ENCODE results near the gene SLC26A5.
"Not testable (repeated sequence)": the region's sequence is repeated elsewhere in the genome, so short reads cannot be mapped to it uniquely, and the experiment has no call there.

SLC26A5 gene, protein sequence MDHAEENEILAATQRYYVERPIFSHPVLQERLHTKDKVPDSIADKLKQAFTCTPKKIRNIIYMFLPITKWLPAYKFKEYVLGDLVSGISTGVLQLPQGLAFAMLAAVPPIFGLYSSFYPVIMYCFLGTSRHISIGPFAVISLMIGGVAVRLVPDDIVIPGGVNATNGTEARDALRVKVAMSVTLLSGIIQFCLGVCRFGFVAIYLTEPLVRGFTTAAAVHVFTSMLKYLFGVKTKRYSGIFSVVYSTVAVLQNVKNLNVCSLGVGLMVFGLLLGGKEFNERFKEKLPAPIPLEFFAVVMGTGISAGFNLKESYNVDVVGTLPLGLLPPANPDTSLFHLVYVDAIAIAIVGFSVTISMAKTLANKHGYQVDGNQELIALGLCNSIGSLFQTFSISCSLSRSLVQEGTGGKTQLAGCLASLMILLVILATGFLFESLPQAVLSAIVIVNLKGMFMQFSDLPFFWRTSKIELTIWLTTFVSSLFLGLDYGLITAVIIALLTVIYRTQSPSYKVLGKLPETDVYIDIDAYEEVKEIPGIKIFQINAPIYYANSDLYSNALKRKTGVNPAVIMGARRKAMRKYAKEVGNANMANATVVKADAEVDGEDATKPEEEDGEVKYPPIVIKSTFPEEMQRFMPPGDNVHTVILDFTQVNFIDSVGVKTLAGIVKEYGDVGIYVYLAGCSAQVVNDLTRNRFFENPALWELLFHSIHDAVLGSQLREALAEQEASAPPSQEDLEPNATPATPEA

DNA sequence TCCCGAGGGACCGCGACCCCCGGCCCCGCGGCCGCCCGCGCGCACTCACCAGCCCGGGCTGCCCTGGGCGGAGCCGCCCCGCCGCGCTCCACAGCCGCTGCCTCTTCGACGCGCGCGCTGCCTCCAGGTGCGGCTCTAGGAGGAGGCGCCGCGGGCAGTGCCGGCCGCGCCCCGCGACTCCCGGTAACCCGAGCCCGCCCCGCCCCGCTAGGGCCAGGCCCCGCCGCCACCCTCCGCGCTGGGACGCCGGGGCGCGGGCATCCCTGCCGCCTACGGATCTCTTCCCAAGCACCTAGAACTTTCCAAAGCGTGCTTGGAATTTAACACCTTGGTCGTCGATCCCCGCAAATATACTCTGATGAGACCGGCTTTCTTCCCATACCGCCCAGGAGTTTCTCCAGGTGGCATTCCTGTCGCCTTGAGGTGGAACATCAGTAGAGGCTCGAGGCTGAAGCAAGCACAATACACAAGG is at the start of gene SLC26A5:
Gene SLC26A5 (minus strand): TSS at position 159 of the 472 bp plus-strand sequence. CDS start 24,693 bp downstream, outside the sequence.
- DNase-seq (ENCODE audit: low read depth), result no peak

DNA sequence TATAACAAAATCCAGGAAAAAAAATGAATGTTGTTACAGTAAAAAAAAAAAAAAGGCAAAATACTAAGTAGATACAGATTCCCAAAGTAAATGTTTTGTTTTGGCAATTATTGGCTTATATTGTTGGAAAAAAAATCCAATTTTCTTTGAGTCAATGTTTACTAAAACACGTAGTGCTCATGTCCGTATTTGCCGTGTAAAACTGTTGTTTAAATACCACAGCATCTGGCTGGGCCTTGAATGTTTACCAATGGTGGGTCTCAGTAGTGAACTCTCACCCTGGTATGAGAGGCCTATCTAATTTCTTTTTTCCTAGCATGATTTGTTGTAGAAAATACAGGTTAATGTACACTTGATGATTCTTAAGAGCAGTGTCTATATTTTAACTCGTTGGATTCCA is 41.4 kb upstream of the SLC26A5 start:
- no peak for DNase-seq (ENCODE audit: low read depth)

- DNase-seq (ENCODE audit: low read depth), result not testable (repeated sequence)
Measured at GRCh38 chr7:103486873-103487272, 40.9 kb upstream of the SLC26A5 start.

DNA sequence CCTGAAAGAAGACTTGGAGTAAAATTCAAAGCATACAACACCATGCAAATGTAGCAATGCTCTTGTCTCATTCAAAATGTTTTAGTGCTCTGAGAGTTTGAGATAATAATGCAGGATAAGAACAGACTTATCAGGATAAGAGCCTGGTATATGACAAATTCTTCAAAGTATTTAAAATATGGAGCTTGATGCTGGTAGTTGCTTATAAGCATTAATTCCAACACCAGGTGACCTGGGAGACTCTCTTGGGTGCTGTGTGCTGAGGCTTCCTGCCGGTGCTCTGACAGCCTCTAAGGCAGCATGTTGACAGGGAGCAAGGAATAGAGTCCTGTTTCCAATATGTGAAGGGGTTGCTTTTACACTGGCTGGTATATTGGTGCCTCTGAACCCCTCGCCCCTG is 34.8 kb upstream of the SLC26A5 start:
- no peak for DNase-seq (ENCODE audit: low read depth)

DNA sequence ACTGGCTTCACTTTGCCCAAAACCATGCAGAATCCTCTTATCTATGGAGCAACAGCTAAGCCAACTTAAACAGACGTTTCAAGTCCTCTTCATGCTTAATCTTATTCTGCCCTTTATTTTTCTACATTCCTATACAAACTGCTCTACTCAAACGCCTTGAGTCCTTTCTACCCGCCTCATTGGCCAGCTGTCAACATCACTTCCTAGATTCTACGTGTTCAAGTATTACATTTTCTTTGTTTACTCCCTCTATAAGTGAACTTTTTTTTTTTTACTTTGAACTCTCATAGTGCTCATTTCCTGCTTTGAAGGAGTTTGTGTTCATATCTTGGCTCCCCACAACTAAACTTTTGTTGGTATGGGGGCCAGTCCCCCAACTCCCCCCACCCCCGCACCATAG is 28.9 kb upstream of the SLC26A5 start:
- DNase-seq (ENCODE audit: low read depth), result no peak

DNA sequence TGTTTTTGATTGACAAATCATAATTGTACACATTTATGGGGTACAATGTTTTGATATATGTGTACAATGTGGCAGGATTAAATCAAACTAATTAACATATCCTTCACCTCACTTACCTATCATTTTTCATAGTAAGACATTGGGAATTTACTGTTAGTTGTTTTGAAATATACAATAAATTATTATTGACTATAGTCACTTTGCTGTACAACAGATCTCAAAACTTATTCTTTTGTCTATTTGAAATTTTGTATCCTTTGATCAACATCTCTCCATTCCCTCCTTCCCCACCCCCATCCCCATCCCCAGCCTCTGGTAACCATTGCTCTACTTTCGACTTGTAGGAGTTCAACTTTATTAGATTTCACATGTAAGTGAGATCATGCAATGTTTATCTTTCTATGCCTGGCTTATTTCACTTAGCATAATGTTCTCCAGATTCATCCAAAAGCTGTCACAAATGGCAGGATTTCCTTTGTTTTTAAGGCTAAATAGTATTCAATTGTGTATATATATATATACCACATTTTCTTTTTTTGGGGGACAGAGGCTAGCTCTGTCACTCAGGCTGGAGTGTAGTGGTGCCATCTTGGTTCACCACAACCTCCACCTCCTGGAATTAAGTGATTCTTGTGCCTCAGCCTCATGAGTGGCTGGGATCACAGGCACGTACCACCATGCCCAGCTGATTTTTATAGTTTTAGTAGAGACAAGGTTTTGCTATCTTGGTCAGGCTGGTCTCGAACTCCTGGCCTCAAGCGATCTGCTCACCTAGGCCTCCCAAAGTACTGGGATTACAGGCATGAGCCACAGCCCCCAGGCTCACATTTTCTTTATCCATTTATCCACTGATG is 23.3 kb upstream of the SLC26A5 start:
- DNase-seq (ENCODE audit: low read depth), result no peak

DNA sequence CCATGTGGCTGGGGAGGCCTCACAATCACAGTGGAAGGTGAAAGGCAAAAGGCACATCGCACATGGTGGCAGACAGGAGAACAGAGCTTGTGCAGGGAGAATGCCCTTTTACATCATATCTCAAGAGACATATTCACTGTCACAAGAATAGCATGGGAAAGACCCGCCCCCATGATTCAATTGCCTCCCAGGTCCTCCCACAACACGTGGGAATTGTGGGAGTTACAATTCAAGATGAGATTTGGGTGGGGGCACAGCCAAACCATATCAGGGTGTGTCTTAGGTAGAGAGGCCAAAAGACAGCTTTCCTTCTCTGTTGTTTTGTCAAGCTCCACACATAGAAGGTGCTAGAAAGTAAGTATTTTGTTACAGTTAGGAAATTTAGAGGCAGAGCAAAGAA is 20.8 kb upstream of the SLC26A5 start:
- DNase-seq (ENCODE audit: low read depth), result no peak

GRCh38 chr7:103462358-103462757 is 16.4 kb upstream of the SLC26A5 start:
- DNase-seq (ENCODE audit: low read depth), result no peak

GRCh38 chr7:103447073-103447960 is 1.3 kb upstream of the SLC26A5 start:
- no peak for DNase-seq (ENCODE audit: low read depth)

GRCh38 chr7:103445228-103446048 is 569 bp downstream of the SLC26A5 start:
- DNase-seq (ENCODE audit: low read depth), result no peak

GRCh38 chr7:103439661-103440060 is 6.3 kb downstream of the SLC26A5 start:
- DNase-seq (ENCODE audit: low read depth), result no peak

- no peak for DNase-seq (ENCODE audit: low read depth)
Measured at GRCh38 chr7:103437623-103438022, 8.4 kb downstream of the SLC26A5 start.

DNA sequence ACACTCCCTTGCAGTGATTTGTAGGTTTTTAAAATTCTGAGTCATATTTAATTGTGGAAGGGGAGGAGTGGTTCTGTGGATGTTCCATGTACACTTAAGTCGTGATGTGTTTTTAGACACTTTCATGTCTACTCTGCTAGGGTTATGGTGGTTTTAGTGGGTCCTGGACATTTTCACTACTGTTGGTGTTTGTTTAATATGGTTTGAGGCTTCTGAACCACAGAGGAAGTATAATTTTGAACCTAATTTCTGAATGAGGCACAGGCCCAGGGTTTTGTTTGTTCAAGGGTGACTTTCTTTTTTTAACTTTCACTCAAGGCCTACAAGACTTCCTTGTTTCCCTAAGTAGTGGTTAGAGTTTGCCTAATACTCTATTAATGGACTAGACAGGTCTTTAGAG is 13.3 kb downstream of the SLC26A5 start:
- no peak for DNase-seq (ENCODE audit: low read depth)

- no peak for DNase-seq (ENCODE audit: low read depth)
Measured at GRCh38 chr7:103425177-103425576, 20.8 kb downstream of the SLC26A5 start.

- DNase-seq (ENCODE audit: low read depth), result no peak
Measured at GRCh38 chr7:103423467-103424179, 22.4 kb downstream of the SLC26A5 start.

GRCh38 chr7:103420857-103421384 is 25.1 kb downstream of the SLC26A5 start:
- DNase-seq (ENCODE audit: low read depth), result no peak

GRCh38 chr7:103418241-103418640 is 27.8 kb downstream of the SLC26A5 start:
- DNase-seq (ENCODE audit: low read depth), result no peak

DNA sequence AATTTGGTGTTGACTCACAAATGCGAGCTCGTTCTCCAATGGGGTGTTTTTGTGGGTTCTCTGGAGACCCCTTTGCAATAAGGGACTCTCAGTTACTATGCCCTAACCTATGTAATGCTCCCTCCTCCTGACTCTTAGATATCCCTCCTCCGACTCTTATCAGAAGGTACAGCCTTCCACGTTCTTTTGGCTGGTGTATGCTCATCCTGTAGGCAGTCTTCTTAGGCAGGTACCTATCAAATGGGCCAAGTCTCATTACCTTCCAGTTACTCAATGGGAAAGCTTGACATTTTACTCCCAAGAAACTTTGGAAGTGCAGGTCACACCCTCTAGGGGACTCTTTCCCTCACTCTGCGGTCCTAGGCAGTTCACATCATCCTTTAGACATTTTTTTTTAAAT is 32.6 kb downstream of the SLC26A5 start:
- no peak for DNase-seq (ENCODE audit: low read depth)

GRCh38 chr7:103412151-103412550 is 33.9 kb downstream of the SLC26A5 start:
- DNase-seq (ENCODE audit: low read depth), result no peak

Data from T-helper 22 cell (primary cell).